Measurements from ENCODE around the gene FBP2. TPM values are rescaled to one million over a fixed set of nuclear protein-coding genes. Genes with fewer than 3 reads are reported as not detected.

Gene FBP2
- total and polyA plus RNA-seq, 3 experiments from 2014 or later = not detected

DNA sequence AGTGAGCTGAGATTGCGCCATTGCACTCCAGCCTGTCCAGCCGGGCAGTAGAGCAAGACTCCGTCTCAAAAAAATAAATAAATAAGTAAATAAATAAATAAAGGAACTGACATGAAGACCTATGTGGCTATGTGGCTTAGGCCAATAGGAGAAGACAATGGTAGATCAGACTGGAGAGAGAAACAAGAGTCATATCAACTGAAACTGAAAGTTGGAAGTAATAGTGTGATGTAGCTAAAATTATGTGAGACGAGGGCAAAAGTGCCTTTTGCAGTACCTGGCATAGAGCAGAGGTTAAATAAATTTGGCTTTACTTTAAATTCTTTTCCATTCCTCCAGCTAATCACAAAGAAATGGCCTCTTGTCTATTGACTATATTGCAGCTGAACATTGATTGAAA lies 7.3 kb downstream of the FBP2 start:
- ChIA-PET CTCF (no interaction called here), POLR2A (no interaction called here)
- Mint-ChIP-seq H3K9me3 (no peaks in the 10 kb centered on the region), H3K27me3 (peaks cover 18 to 25% of the 10 kb centered on the region in 2 donors), H3K4me3 (peak overlapping the region in 4 of 7 donors; percentile 24 to 57 (median 36)), H3K27ac (no peak overlapping the region), H3K36me3 (no peaks in the 10 kb centered on the region), H3K4me1 (peaks cover 10 to 31% (median 20%) of the 10 kb centered on the region in 3 donors)
- no peak overlapping the region for H3K27ac ChIP-seq (ENCODE audit: low read depth, low read length)
- peaks cover 12% of the 10 kb centered on the region for H3K4me1 ChIP-seq (ENCODE audit: insufficient read depth, low read length)
- no peaks in the 10 kb centered on the region for H3K9me3 ChIP-seq (ENCODE audit: low read length)
- H3K36me3 ChIP-seq (ENCODE audit: insufficient read depth, low read length) = no peaks in the 10 kb centered on the region
- H3K4me3 ChIP-seq (ENCODE audit: low read length) = no peak overlapping the region
- no peaks in the 10 kb centered on the region for H3K27me3 ChIP-seq (ENCODE audit: insufficient read depth, low read length, poor library complexity, severe bottlenecking)
- no peak for DNase-seq

GRCh38 chr9:94584555-94584954 lies 9.1 kb downstream of the FBP2 start:
- POLR2A ChIA-PET = no interaction called here
- Mint-ChIP-seq H3K4me3 (no peak overlapping the region), H3K36me3 (no peaks in the 10 kb centered on the region), H3K27ac (peak overlapping the region in 1 of 8 donors; percentile 20), H3K4me1 (peaks cover 10 to 31% (median 20%) of the 10 kb centered on the region in 3 donors), H3K9me3 (no peaks in the 10 kb centered on the region), H3K27me3 (peaks cover 11 to 25% of the 10 kb centered on the region in 2 donors)
- Histone ChIP-seq H3K4me3 (ENCODE audit: low read length) (no peak overlapping the region), H3K27me3 (ENCODE audit: insufficient read depth, low read length, poor library complexity, severe bottlenecking) (no peaks in the 10 kb centered on the region), H3K9me3 (ENCODE audit: low read length) (no peaks in the 10 kb centered on the region), H3K4me1 (ENCODE audit: insufficient read depth, low read length) (peaks cover 12% of the 10 kb centered on the region), H3K36me3 (ENCODE audit: insufficient read depth, low read length) (no peaks in the 10 kb centered on the region), H3K27ac (ENCODE audit: low read depth, low read length) (no peak overlapping the region)
- CTCF ChIA-PET = no interaction called here
- peak in 2 of 5 donors; percentile 3 to 13 for DNase-seq

DNA sequence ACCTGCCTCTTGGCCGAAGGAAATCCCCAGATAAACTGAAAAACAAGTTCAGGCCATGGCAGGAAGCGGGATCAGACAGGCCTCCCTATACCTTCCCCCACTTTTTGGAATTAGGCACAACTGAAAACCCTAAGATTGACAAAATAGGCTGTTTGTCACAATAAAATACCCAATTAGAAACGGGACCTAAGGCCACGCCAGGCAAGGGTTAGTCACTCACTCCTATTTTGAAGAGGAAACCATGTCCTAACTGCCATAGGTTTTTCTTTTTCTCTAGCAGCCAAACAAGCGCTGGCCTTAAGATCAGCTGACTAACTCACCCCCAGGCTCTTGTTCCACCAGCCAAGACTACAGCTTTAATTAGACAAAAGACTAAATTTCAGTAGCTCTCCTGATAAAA lies 11.9 kb downstream of the FBP2 start:
- peaks cover 0 to 11% of the 10 kb centered on the region in 2 donors for H3K27me3 Mint-ChIP-seq
- DNase-seq = no peak
- no peak overlapping the region for H3K4me3 Mint-ChIP-seq
- H3K27me3 ChIP-seq (ENCODE audit: insufficient read depth, low read length, poor library complexity, severe bottlenecking) = no peaks in the 10 kb centered on the region
- H3K9me3 Mint-ChIP-seq = no peaks in the 10 kb centered on the region
- no peak overlapping the region for H3K4me3 ChIP-seq (ENCODE audit: low read length)
- peaks cover 0 to 4% (median 0%) of the 10 kb centered on the region in 3 donors for H3K36me3 Mint-ChIP-seq
- no peak overlapping the region for H3K27ac Mint-ChIP-seq
- H3K36me3 ChIP-seq (ENCODE audit: insufficient read depth, low read length) = no peaks in the 10 kb centered on the region
- peaks cover 12% of the 10 kb centered on the region for H3K4me1 ChIP-seq (ENCODE audit: insufficient read depth, low read length)
- ChIA-PET CTCF (no interaction called here), POLR2A (no interaction called here)
- H3K9me3 ChIP-seq (ENCODE audit: low read length) = no peaks in the 10 kb centered on the region
- peaks cover 10 to 23% (median 15%) of the 10 kb centered on the region in 3 donors for H3K4me1 Mint-ChIP-seq
- no peak overlapping the region for H3K27ac ChIP-seq (ENCODE audit: low read depth, low read length)

- H3K4me3 ChIP-seq (ENCODE audit: low read length) = no peak overlapping the region
- ChIA-PET CTCF (no interaction called here), POLR2A (no interaction called here)
- no peak overlapping the region for H3K27ac ChIP-seq (ENCODE audit: low read depth, low read length)
- no peaks in the 10 kb centered on the region for H3K4me1 Mint-ChIP-seq
- H3K4me3 Mint-ChIP-seq = no peak overlapping the region
- peaks cover 4 to 11% of the 10 kb centered on the region in 2 donors for H3K27me3 Mint-ChIP-seq
- H3K27me3 ChIP-seq (ENCODE audit: insufficient read depth, low read length, poor library complexity, severe bottlenecking) = no peaks in the 10 kb centered on the region
- no peaks in the 10 kb centered on the region for H3K36me3 ChIP-seq (ENCODE audit: insufficient read depth, low read length)
- DNase-seq = no peak
- H3K9me3 Mint-ChIP-seq = no peaks in the 10 kb centered on the region
- no peaks in the 10 kb centered on the region for H3K9me3 ChIP-seq (ENCODE audit: low read length)
- no peak overlapping the region for H3K27ac Mint-ChIP-seq
- H3K4me1 ChIP-seq (ENCODE audit: insufficient read depth, low read length) = no peaks in the 10 kb centered on the region
- peaks cover 0 to 4% (median 0%) of the 10 kb centered on the region in 3 donors for H3K36me3 Mint-ChIP-seq
Measured at GRCh38 chr9:94577571-94577970, 16.1 kb downstream of the FBP2 start.

- H3K9me3 ChIP-seq (ENCODE audit: low read length) = no peaks in the 10 kb centered on the region
- no peaks in the 10 kb centered on the region for H3K36me3 ChIP-seq (ENCODE audit: insufficient read depth, low read length)
- POLR2A ChIA-PET = no interaction called here
- no peak overlapping the region for H3K27ac ChIP-seq (ENCODE audit: low read depth, low read length)
- Mint-ChIP-seq H3K9me3 (no peaks in the 10 kb centered on the region), H3K4me1 (no peaks in the 10 kb centered on the region), H3K27ac (no peak overlapping the region), H3K27me3 (peaks cover 5 to 16% of the 10 kb centered on the region in 2 donors), H3K36me3 (peaks cover 0 to 4% (median 0%) of the 10 kb centered on the region in 3 donors), H3K4me3 (no peak overlapping the region)
- H3K4me1 ChIP-seq (ENCODE audit: insufficient read depth, low read length) = no peaks in the 10 kb centered on the region
- no peak overlapping the region for H3K4me3 ChIP-seq (ENCODE audit: low read length)
- DNase-seq = no peak
- CTCF ChIA-PET = no interaction called here
- no peaks in the 10 kb centered on the region for H3K27me3 ChIP-seq (ENCODE audit: insufficient read depth, low read length, poor library complexity, severe bottlenecking)
Measured at GRCh38 chr9:94577036-94577435, 16.6 kb downstream of the FBP2 start.

DNA sequence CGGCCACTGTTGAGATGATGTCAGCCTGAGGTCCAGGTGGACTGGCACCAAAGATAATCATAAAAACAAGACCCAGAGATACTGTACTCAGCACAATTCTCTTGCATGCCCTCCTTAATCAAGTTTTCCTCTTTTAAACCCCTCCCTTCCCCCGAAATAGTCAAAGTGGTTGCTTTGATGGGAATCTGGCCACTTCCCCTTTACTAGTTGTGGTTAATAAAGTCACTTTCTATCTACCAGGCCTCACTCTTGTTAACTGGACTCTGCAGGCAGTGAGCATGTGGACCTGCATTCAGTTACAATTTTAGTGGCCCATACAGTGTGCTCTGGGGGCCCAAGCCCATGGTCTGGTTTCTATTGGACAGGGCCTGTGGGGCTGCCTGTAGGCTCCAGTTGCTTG lies 17.5 kb downstream of the FBP2 start:
- H3K4me3 ChIP-seq (ENCODE audit: low read length) = no peak overlapping the region
- H3K36me3 ChIP-seq (ENCODE audit: insufficient read depth, low read length) = no peaks in the 10 kb centered on the region
- peaks cover 6 to 17% of the 10 kb centered on the region in 2 donors for H3K27me3 Mint-ChIP-seq
- no peak for DNase-seq
- H3K4me1 ChIP-seq (ENCODE audit: insufficient read depth, low read length) = no peaks in the 10 kb centered on the region
- H3K4me1 Mint-ChIP-seq = no peaks in the 10 kb centered on the region
- no peak overlapping the region for H3K27ac Mint-ChIP-seq
- no peaks in the 10 kb centered on the region for H3K9me3 Mint-ChIP-seq
- H3K27me3 ChIP-seq (ENCODE audit: insufficient read depth, low read length, poor library complexity, severe bottlenecking) = no peaks in the 10 kb centered on the region
- CTCF ChIA-PET = no interaction called here
- H3K9me3 ChIP-seq (ENCODE audit: low read length) = no peaks in the 10 kb centered on the region
- no peak overlapping the region for H3K4me3 Mint-ChIP-seq
- H3K36me3 Mint-ChIP-seq = peaks cover 0 to 4% (median 0%) of the 10 kb centered on the region in 3 donors
- POLR2A ChIA-PET = no interaction called here
- no peak overlapping the region for H3K27ac ChIP-seq (ENCODE audit: low read depth, low read length)

DNA sequence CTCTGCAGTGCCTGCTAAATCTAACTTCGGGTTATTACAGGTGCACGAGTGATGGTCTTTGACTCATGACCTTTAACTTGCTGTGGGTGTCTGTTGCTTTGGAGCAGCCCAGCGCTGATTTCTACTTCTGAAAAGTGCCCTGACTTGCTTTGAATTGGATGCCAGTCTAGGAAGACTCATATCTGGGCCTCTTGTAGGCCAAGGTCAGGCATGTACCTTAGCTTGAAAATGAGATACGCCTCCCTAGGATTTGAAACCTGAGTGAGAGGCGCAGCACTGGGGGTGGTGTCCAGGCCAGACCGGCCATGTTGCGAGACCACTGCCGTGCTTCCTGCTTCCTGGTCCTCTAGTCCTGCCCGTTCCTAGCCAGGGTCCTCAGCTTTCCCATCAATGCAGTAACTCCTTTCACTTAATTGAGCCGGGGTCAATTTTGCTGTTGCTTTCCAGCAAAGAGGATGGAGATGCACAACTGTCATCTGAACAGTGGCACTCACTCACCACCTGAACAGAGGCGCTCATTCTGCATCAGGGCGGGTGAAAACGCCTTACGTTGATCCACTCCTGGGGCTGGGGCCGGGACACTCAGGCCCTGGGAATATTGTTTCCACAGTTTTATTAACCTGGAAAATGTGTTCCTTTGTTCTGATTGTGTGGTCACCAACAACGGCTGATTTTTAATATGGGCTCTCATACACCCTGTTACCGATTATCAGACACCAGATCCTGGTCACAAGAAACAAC lies 24.5 kb downstream of the FBP2 start:
- DNase-seq = no peak
- Mint-ChIP-seq H3K27ac (no peak overlapping the region), H3K9me3 (no peaks in the 10 kb centered on the region), H3K36me3 (no peaks in the 10 kb centered on the region), H3K4me3 (no peak overlapping the region), H3K27me3 (peaks cover 6 to 21% of the 10 kb centered on the region in 2 donors), H3K4me1 (no peaks in the 10 kb centered on the region)
- H3K27me3 ChIP-seq (ENCODE audit: insufficient read depth, low read length, poor library complexity, severe bottlenecking) = no peaks in the 10 kb centered on the region
- CTCF ChIA-PET = no interaction called here
- no peaks in the 10 kb centered on the region for H3K36me3 ChIP-seq (ENCODE audit: insufficient read depth, low read length)
- H3K9me3 ChIP-seq (ENCODE audit: low read length) = no peaks in the 10 kb centered on the region
- POLR2A ChIA-PET = no interaction called here
- no peak overlapping the region for H3K27ac ChIP-seq (ENCODE audit: low read depth, low read length)
- H3K4me1 ChIP-seq (ENCODE audit: insufficient read depth, low read length) = no peaks in the 10 kb centered on the region
- H3K4me3 ChIP-seq (ENCODE audit: low read length) = no peak overlapping the region

DNA sequence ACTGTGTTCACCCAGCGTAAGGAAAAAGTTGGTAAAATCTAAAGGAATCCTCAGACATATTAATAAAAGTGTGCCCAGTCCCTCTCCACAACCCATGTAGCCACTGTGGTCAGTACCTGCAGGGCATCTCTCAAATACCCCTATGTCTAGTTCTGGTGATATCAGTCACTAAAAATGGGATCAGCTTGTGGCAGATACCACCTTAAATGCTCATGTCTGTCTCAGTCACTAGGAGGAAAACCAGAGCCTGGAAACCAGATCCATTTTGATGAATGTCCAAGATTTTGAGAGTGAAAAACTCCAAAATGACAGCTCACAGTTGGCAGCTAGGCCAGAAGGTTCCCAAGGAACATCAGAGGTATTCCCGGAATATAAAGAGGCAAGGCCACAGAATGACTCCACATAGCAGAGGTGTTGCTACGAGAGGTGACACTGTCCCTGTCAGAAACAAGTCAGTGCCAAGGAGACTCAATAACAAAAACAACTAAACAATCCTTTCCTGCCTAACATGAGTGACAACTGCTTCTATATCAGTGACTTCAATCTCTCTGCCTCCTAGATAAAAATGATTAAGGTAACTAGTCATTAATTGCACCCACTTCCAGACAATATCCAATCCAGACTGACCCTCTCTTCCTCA lies 25.3 kb downstream of the FBP2 start:
- Histone ChIP-seq H3K4me3 (ENCODE audit: low read length) (no peak overlapping the region), H3K36me3 (ENCODE audit: insufficient read depth, low read length) (no peaks in the 10 kb centered on the region), H3K9me3 (ENCODE audit: low read length) (no peaks in the 10 kb centered on the region), H3K4me1 (ENCODE audit: insufficient read depth, low read length) (no peaks in the 10 kb centered on the region), H3K27me3 (ENCODE audit: insufficient read depth, low read length, poor library complexity, severe bottlenecking) (no peaks in the 10 kb centered on the region), H3K27ac (ENCODE audit: low read depth, low read length) (no peak overlapping the region)
- Mint-ChIP-seq H3K27ac (no peak overlapping the region), H3K9me3 (no peaks in the 10 kb centered on the region), H3K36me3 (no peaks in the 10 kb centered on the region), H3K27me3 (peaks cover 8 to 21% of the 10 kb centered on the region in 2 donors), H3K4me1 (no peaks in the 10 kb centered on the region), H3K4me3 (no peak overlapping the region)
- ChIA-PET POLR2A (no interaction called here), CTCF (no interaction called here)
- DNase-seq = no peak

Data from CD8-positive, alpha-beta memory T cell (primary cell).